Astrocyte of the cerebellum (primary cell): ENCODE results near the gene GLI3.

Experiments
- DNase-seq: peaks from one replicate; pipeline ENCODE4 v3.0.0-alpha.2; 2011; ENCODE audit warnings: low read depth
- H3K4me3 ChIP-seq: 2 replicates; pipeline ENCODE4 v1.5.1; 2011; ENCODE audit warnings: mild to moderate bottlenecking, low read depth, low read length, moderate library complexity
- CTCF ChIP-seq: IDR thresholded peaks from 2 replicates; pipeline ENCODE4 v1.5.1; 2012; ENCODE audit warnings: low read length, low read depth, moderate library complexity, mild to moderate bottlenecking; ENCODE audit errors: missing control alignments
- in situ Hi-C: cut with HindIII; loops from 2 replicates; pipeline ENCODE4 v1.10.0; 2017; ENCODE audit warnings: low sequenced_read_pairs

Gene GLI3

GRCh38 chr7:42075418-42075817, 161.6 kb downstream of the GLI3 start:
- in situ Hi-C loops, result no loop called here
- TF ChIP-seq CTCF, result no peak
- DNase-seq, result no peak
- H3K4me3 ChIP-seq, result no peak overlapping the region

GRCh38 chr7:42074076-42074475, 162.9 kb downstream of the GLI3 start:
- TF ChIP-seq CTCF, result no peak
- in situ Hi-C loops, result no loop called here
- DNase-seq, result no peak

GRCh38 chr7:42071372-42072261, 165.4 kb downstream of the GLI3 start:
- in situ Hi-C loops, result no loop called here
- no peak overlapping the region for H3K4me3 ChIP-seq

More at GRCh38 chr7:42074076-42074475, 162.9 kb downstream of the GLI3 start:
- H3K4me3 ChIP-seq, result no peak overlapping the region

DNA sequence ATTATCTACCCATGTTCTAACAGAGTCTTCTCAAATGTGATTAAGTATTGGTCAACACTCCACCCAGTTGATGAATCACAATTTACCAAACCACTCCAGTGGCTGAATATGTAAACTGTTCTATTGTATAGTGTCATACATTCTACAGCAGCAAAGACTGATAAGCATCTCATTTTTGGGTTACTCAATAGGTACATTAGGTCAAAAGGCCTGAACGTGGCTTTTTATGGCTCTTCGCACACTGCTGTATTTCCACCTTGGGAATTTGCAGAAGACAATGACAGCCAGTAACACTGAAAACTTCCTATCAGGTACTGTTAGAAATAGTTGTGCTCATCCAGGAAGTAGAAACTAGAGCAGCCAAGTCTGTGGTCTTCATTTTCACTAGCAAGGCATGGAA, 166.9 kb downstream of the GLI3 start:
- no peak for DNase-seq
- in situ Hi-C loops, result no loop called here
- TF ChIP-seq CTCF, result no peak
- no peak overlapping the region for H3K4me3 ChIP-seq

More at GRCh38 chr7:42071372-42072261, 165.4 kb downstream of the GLI3 start:
- peak; percentile 9 for DNase-seq
- peak; percentile 46 for TF ChIP-seq CTCF

DNA sequence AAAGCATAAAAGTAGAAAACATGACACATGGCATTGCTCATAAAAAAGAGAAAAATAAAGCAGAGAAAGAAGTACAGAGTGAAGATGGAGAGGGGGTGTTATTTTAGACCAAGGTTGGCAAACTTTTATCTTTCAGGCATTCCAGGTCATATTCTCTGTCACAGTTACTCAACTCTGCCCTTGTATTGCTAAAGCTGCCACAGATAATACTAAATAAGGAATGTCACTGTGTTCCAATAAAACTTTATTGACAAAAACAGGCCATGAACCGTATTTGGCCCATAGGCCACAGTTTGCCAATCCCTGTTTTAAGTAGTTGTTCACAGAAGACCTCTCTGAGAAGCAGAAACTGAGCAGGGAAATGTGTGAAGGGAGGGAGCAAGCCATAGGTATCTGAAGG, 167.4 kb downstream of the GLI3 start:
- TF ChIP-seq CTCF, result no peak
- DNase-seq, result no peak
- H3K4me3 ChIP-seq, result no peak overlapping the region
- in situ Hi-C loops, result no loop called here

GRCh38 chr7:42068554-42069280, 168.3 kb downstream of the GLI3 start:
- DNase-seq, result no peak
- no peak for TF ChIP-seq CTCF
- H3K4me3 ChIP-seq, result no peak overlapping the region
- in situ Hi-C loops, result no loop called here
